NCI-H748 (cell line): Measurements from ENCODE around the gene TNXB.
"Not testable (repeated sequence)": the region's sequence is repeated elsewhere in the genome, so short reads cannot be mapped to it uniquely, and the experiment has no call there.

Experiments used
- DNase-seq: peaks from one replicate; lab custom pipeline; 2025; ENCODE audit not compliant: unreplicated experiment; lab: John Stamatoyannopoulos, UW

Gene TNXB

GRCh38 chr6:32041050-32041321 lies 68.2 kb downstream of the TNXB start:
- DNase-seq, result not testable (repeated sequence)

- not testable (repeated sequence) for DNase-seq
Measured at GRCh38 chr6:32040299-32041049, 68.7 kb downstream of the TNXB start.

GRCh38 chr6:32039321-32040274 lies 69.5 kb downstream of the TNXB start:
- DNase-seq, result not testable (repeated sequence)

GRCh38 chr6:32038878-32039277 lies 70.3 kb downstream of the TNXB start:
- not testable (repeated sequence) for DNase-seq

- peak; percentile 48 for DNase-seq
Measured at GRCh38 chr6:32037598-32038524, 71.3 kb downstream of the TNXB start, which contains the start of gene CYP21A2. TSS of gene CYP21A2 (plus strand) at chr6:32038415. CDS start at chr6:32038423, 8 bp downstream.

GRCh38 chr6:32037136-32037535 lies 72.0 kb downstream of the TNXB start:
- not testable (repeated sequence) for DNase-seq

GRCh38 chr6:32035283-32036013 lies 73.7 kb downstream of the TNXB start:
- DNase-seq, result not testable (repeated sequence)

GRCh38 chr6:32029553-32029952 lies 79.6 kb downstream of the TNXB start:
- DNase-seq, result not testable (repeated sequence)

- DNase-seq, result not testable (repeated sequence)
Measured at GRCh38 chr6:32028631-32029030, 80.5 kb downstream of the TNXB start.

GRCh38 chr6:32022100-32022499 lies 87.0 kb downstream of the TNXB start:
- not testable (repeated sequence) for DNase-seq

GRCh38 chr6:32014547-32014946 lies 94.6 kb downstream of the TNXB start, which contains the start of gene C4B:
TSS of gene C4B (plus strand) at chr6:32014795. CDS start at chr6:32014846, 51 bp downstream.
- not testable (repeated sequence) for DNase-seq

- DNase-seq, result not testable (repeated sequence)
Measured at GRCh38 chr6:32013738-32014137, 95.4 kb downstream of the TNXB start.

GRCh38 chr6:32012941-32013617 lies 96.1 kb downstream of the TNXB start:
- not testable (repeated sequence) for DNase-seq

- DNase-seq, result not testable (repeated sequence)
Measured at GRCh38 chr6:32010856-32011530, 98.1 kb downstream of the TNXB start.

- DNase-seq, result not testable (repeated sequence)
Measured at GRCh38 chr6:32009537-32009936, 99.6 kb downstream of the TNXB start.

GRCh38 chr6:32008616-32009015 lies 100.5 kb downstream of the TNXB start:
- DNase-seq, result not testable (repeated sequence)

GRCh38 chr6:32008037-32008436 lies 101.1 kb downstream of the TNXB start:
- DNase-seq, result not testable (repeated sequence)

GRCh38 chr6:32007086-32007485 lies 102.1 kb downstream of the TNXB start:
- not testable (repeated sequence) for DNase-seq
